Stimulated activated CD4-positive, alpha-beta T cell treated with anti-CD3 and anti-CD28 coated beads, Interleukin-15, amount 100 ng/mL, for 24 hours (primary cell): Measurements from ENCODE around the gene HIPK4.
"Not testable (repeated sequence)": the region's sequence is repeated elsewhere in the genome, so short reads cannot be mapped to it uniquely, and the experiment has no call there.

Experiments used
- DNase-seq: peaks from one replicate; pipeline ENCODE4 v3.0.0-alpha.2; 2020

The HIPK4 gene

DNA sequence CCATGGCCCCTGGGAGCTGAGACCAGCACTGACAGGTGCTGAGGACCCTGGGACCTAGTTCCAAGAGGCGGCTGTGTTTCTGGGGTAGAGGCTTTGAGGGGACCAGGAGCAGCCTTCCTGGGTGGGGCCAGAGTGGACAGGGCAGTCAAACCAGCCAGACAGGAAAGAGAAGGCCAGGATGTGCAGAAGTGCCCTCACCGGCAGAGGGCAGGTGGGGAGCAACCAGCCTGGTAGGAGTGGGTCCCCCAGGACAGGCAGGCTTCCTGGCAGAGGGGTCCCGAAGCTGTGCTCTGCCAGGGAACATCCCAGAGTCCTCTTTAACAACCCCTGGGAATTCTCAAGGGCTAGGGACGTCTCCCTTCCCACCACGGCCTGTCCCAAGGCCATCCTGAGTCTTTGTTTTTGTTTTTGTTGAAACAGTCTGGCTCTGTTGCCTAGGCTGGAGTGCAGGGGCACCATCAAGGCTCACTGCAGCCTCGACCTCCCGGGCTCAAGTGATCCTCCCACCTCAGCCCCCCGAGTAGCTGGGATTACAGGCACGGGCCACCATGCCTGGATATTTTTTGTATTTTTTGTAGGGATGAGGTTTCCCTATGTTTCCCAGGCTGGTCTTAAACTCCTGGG is 3.0 kb upstream of the HIPK4 start:
- DNase-seq, result no peak

DNA sequence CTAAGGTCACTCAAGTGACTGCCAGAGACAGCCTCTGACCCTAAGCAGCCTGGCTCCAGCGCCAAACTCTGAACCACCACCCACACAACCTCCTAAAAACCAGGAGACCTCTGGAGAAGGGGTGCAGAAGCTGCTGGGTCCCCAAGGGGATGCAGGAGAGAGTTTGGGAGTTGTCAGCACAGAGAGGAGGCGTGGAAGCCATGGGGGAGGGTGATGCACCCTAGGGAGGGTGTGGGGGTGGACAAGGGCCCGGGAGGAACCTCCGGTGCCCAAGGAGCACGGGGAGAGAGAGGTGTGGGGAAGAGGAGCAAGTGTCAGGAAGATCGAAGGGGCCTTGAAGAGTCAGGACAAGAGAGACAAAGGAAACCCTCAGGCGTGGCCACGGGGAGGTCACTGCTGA is 2.1 kb upstream of the HIPK4 start:
- no peak for DNase-seq

- DNase-seq, result no peak
Observed at GRCh38 chr19:40389404-40390083, 437 bp downstream of the HIPK4 start.

GRCh38 chr19:40388481-40388880 is 1.5 kb downstream of the HIPK4 start:
- no peak for DNase-seq

DNA sequence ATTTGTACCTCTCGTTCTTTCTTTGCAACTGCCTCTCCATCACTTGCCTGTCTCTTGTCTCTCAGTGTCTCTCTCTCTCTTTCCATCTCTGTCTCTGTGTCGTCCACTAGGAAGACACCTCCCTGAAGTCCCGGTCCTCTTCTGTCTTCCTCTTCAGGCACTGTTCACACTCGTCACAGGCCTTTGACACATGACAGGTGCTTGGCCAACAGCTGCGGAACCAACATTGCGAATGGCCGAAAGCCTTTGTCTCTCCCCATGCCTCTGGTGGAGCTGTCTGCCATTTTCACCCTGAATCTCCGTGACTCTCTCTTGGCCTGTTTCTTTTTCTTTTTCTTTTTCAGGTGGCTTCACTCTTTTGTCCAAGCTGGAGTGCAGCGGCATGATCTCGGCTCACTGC is 2.8 kb downstream of the HIPK4 start:
- DNase-seq, result no peak

DNA sequence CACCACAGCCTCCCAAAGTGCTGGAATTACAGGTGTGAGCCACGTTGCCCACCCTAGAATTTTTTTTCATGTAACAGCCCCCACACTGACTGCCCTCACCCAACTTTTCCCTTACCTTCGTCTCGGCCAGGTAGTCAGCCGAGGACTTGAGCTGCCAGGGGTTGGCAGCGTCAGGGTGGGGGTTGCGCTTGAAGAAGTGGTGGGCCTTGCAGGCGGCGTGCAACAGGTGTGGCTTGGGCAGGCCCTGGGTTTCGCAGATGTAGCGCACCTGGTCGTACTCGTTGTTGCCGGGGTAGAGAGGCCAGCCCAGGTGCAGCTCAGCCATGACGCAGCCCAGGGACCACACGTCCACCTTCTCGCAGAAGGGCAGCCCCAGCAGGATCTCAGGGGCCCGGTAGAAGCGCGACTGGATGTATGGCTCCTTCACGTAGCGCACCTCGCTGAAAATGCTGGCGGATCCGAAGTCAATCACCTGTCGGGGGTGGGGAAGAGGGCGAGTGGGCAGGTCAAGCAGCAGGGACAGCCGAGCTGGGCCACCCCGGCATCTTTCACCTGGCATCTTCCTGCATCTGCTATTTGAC is 6.2 kb downstream of the HIPK4 start:
- DNase-seq, result no peak

DNA sequence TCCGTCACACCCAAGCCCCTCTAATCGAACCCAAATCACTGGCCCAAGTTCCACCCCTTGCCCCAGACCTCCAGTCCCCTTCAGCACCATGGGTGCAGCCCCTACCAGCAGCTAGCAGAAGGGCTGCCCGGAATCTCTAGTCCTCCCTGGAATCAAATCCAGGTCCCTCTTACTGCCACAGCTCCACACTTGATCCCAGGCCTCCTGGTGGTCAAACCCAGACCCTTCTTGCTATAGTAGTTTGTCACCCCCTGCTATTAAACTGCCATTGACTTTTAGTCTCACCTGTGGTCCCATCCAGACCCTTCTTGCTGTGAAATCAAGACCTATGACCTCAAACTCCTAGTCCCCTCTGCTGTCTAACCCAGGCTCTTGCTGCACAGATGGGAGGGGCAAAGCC is 8.7 kb downstream of the HIPK4 start:
- DNase-seq, result no peak

GRCh38 chr19:40380199-40381037 is 9.6 kb downstream of the HIPK4 start:
- DNase-seq, result no peak

- DNase-seq, result no peak
Observed at GRCh38 chr19:40379446-40380198, 10.4 kb downstream of the HIPK4 start.

DNA sequence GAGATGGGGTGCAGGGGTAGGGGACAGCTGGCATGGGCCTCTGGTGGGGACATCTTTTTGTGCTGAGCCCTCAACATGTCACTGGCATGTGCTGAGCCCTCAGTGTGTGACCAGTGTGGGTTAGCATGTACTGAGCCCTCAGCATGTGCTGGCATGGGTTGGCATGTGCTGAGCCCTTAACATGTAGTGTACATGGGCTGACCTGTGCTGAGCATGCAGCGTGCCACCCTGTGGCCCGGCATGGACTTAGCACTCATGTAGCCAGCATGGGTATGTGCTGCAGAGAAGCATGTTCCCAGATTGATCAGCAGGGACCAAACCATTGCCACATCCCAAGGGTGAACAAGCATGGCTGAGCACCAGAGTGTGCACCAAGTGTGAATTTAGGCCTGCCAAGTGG is 11.5 kb downstream of the HIPK4 start:
- DNase-seq, result no peak

DNA sequence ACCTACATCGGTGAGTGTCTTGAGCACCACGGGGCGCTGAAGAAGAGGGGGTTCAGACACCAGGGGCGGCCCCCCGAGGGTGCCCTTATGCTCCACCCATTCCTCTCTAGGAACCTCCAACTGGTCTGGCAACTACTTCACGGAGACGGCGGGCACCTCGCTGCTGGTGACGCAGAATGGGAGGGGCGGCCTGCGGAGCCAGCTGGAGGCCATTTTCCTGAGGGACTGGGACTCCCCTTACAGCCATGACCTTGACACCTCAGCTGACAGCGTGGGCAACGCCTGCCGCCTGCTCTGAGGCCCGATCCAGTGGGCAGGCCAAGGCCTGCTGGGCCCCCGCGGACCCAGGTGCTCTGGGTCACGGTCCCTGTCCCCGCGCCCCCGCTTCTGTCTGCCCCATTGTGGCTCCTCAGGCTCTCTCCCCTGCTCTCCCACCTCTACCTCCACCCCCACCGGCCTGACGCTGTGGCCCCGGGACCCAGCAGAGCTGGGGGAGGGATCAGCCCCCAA is 12.1 kb downstream of the HIPK4 start:
- DNase-seq, result no peak

GRCh38 chr19:40376286-40376862 is 13.6 kb downstream of the HIPK4 start:
- DNase-seq, result no peak

DNA sequence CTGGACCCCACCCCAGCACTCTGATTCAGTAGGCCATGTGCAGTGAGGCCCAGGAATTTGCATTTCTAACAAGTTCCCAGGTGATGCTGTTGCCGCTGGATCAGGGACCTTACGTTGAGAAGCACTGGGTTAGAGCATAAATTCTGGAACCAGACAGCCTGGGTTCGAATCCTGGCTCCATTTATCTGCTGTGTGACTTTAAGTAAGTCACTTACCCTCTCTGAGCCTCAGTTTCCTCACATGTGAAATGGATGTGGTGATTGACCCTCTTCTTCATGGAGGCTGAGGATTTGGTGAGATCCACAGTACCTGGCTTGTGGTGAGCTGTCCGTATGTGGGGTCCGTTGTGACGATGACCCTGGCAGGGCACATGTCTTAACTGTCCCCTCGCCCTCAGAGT is 15.9 kb downstream of the HIPK4 start:
- DNase-seq, result no peak

- no peak for DNase-seq
Observed at GRCh38 chr19:40371802-40372122, 18.2 kb downstream of the HIPK4 start.

GRCh38 chr19:40370997-40371801 is 18.8 kb downstream of the HIPK4 start:
- no peak for DNase-seq

GRCh38 chr19:40370253-40370652 is 19.7 kb downstream of the HIPK4 start:
- not testable (repeated sequence) for DNase-seq

- DNase-seq, result no peak
Observed at GRCh38 chr19:40369797-40370196, 20.2 kb downstream of the HIPK4 start.

GRCh38 chr19:40367577-40368434 is 22.2 kb downstream of the HIPK4 start:
- DNase-seq, result no peak

GRCh38 chr19:40366697-40367561 is 23.1 kb downstream of the HIPK4 start:
- no peak for DNase-seq
